HepG2 (cell line): Measurements from ENCODE around the gene CIAPIN1. TPM values are rescaled to one million over a fixed set of nuclear protein-coding genes. Genes with fewer than 3 reads are reported as not detected.

ENCODE experiments used
- ATAC-seq: fragments of 200-7000 bp; cut with Tn5 transposase; 3 replicates; pipeline ENCODE4 v1.9.1; 2020; ENCODE audit warnings: mild to moderate bottlenecking, moderate library complexity
- BruUV-seq: library from RNA; stranded (reverse); fragments of 400-500 nt; replicated peaks from 2 replicates; lab custom pipeline; 2021; lab: Mats Ljungman, UMichigan
- CTCF ChIA-PET: fragments of 300-600 bp; formaldehyde crosslinking; extraction: SDS; loops from one replicate; lab custom pipeline; 2021; ENCODE audit warnings: low total read pairs, inconsistent platforms, low intra/inter-chr PET ratio; lab: Yijun Ruan, JAX
- POLR2A ChIA-PET: fragments of 350-600 bp; sonication (Branson Sonifier 250); formaldehyde crosslinking; loops from one replicate; lab custom pipeline; 2020; ENCODE audit warnings: antibody characterized with exemption, inconsistent platforms; lab: Yijun Ruan, JAX
- DNase-seq: peaks from one replicate; pipeline ENCODE4 v3.0.0-alpha.2; 2015; ENCODE audit warnings: low spot score
- FAIRE-seq: peaks from 3 replicates; lab custom pipeline; 2011; peaks lifted over from hg19 to GRCh38; lab: Jason Lieb, UNC
- H2AFZ ChIP-seq: one replicate; pipeline ENCODE4 v1.6.1; 2011; ENCODE audit warnings: low read length, inconsistent platforms
- H3K27ac ChIP-seq: fragments of 300-600 bp; 3 replicates; pipeline ENCODE4 v1.8.0; 2011; ENCODE audit warnings: mixed run types, mild to moderate bottlenecking, mixed read lengths, low read length, inconsistent platforms; ENCODE audit not compliant: insufficient read depth; ENCODE audit errors: extremely low read length
- H3K27me3 ChIP-seq, 2 experiments: fragments of 200-600 bp in 1 of 2; 2 replicates in 1 of 2; 3 replicates in 1 of 2; pipeline versions ENCODE4 v1.6.0 to v1.8.0; 2011; ENCODE audit warnings: low read length in 2 of 2, mild to moderate bottlenecking in 2 of 2, moderate library complexity in 2 of 2, inconsistent platforms in 1 of 2; ENCODE audit not compliant: insufficient read depth in 2 of 2, control insufficient read depth in 1 of 2
- H3K36me3 ChIP-seq, 2 experiments: fragments of 200-600 bp in 1 of 2; replicated peaks in 1 of 2; 2 replicates in 1 of 2; 3 replicates in 1 of 2; pipeline versions ENCODE4 v1.5.1 to v1.8.0; 2011; ENCODE audit warnings: low read length in 2 of 2, inconsistent platforms in 1 of 2; ENCODE audit not compliant: insufficient read depth in 2 of 2, control insufficient read depth in 1 of 2
- H3K4me1 ChIP-seq: 2 replicates; pipeline ENCODE4 v1.5.1; 2012; ENCODE audit warnings: low read length, inconsistent platforms; ENCODE audit not compliant: insufficient read depth
- H3K4me2 ChIP-seq: 2 replicates; pipeline ENCODE4 v1.6.0; 2011; ENCODE audit warnings: low read depth, low read length, inconsistent platforms
- H3K4me3 ChIP-seq, 3 experiments: fragments of 200-600 bp in 1 of 3; sonication (generic), shearing (Covaris generic) in 1 of 3; replicated peaks in 1 of 3; 2 replicates each; pipeline ENCODE4 v1.5.1; 2011 to 2016; ENCODE audit warnings: low read length in 3 of 3, inconsistent platforms in 2 of 3, low read depth in 2 of 3, mild to moderate bottlenecking in 2 of 3, control low read depth in 1 of 3, mixed read lengths in 1 of 3; ENCODE audit not compliant: insufficient read depth in 1 of 3
- H3K79me2 ChIP-seq: one replicate; pipeline ENCODE4 v1.6.1; 2011; ENCODE audit warnings: low read length, inconsistent platforms; ENCODE audit not compliant: insufficient read depth
- H3K9ac ChIP-seq: 2 replicates; pipeline ENCODE4 v1.6.0; 2011; ENCODE audit warnings: mild to moderate bottlenecking, low read depth, low read length, inconsistent platforms; ENCODE audit not compliant: insufficient read depth
- H3K9me3 ChIP-seq: 2 replicates; pipeline ENCODE4 v1.5.1; 2012; ENCODE audit warnings: mild to moderate bottlenecking, low read length
- H4K20me1 ChIP-seq: 2 replicates; pipeline ENCODE4 v1.6.0; 2011; ENCODE audit warnings: inconsistent platforms, mild to moderate bottlenecking, low read length, moderate library complexity; ENCODE audit not compliant: insufficient read depth
- BCLAF1 ChIP-seq: fragments of 450-650 bp; IDR thresholded peaks from 2 replicates; pipeline ENCODE4 v1.6.1; 2017; ENCODE audit warnings: mild to moderate bottlenecking
- BORCS8-MEF2B ChIP-seq: sonication (generic); formaldehyde crosslinking; IDR thresholded peaks from 2 replicates; pipeline ENCODE4 v1.8.0; 2022; ENCODE audit warnings: mild to moderate bottlenecking, missing genetic modification reagents
- DZIP1 ChIP-seq: sonication (generic); formaldehyde crosslinking; IDR thresholded peaks from 2 replicates; pipeline ENCODE4 v1.5.0; 2020; ENCODE audit warnings: mild to moderate bottlenecking, missing genetic modification reagents
- EHMT2 ChIP-seq: fragments of 200-600 bp; sonication (generic); IDR thresholded peaks from 2 replicates; pipeline ENCODE4 v1.7.0; 2017; ENCODE audit warnings: antibody characterized with exemption, low read depth, low read length, borderline replicate concordance
- FOXJ3 ChIP-seq: sonication (generic); formaldehyde crosslinking; IDR thresholded peaks from 2 replicates; pipeline ENCODE4 v1.4.0; 2020; ENCODE audit warnings: missing genetic modification reagents, mild to moderate bottlenecking, borderline replicate concordance
- GLMP ChIP-seq: sonication (generic); formaldehyde crosslinking; IDR thresholded peaks from 2 replicates; pipeline ENCODE4 v1.9.0; 2021; ENCODE audit warnings: missing genetic modification reagents, mild to moderate bottlenecking, borderline replicate concordance
- HNRNPLL ChIP-seq: fragments of 200-400 bp; formaldehyde crosslinking; IDR thresholded peaks from 2 replicates; pipeline ENCODE4 v1.6.1; 2017; ENCODE audit warnings: mild to moderate bottlenecking, low read depth, low read length; ENCODE audit not compliant: poor library complexity, severe bottlenecking
- ISX ChIP-seq: sonication (generic); formaldehyde crosslinking; conservative IDR thresholded peaks from 2 replicates; pipeline ENCODE4 v1.5.0; 2020; ENCODE audit warnings: missing genetic modification reagents
- PHF20 ChIP-seq: sonication (generic); formaldehyde crosslinking; IDR thresholded peaks from 2 replicates; pipeline ENCODE4 v1.5.0; 2020; ENCODE audit warnings: mild to moderate bottlenecking, missing genetic modification reagents
- PREB ChIP-seq: sonication (generic); formaldehyde crosslinking; IDR thresholded peaks from 2 replicates; pipeline ENCODE4 v1.4.0; 2020; ENCODE audit warnings: missing genetic modification reagents
- TIGD3 ChIP-seq: sonication (generic); formaldehyde crosslinking; IDR thresholded peaks from 2 replicates; pipeline ENCODE4 v1.5.1; 2020; ENCODE audit warnings: mild to moderate bottlenecking, missing genetic modification reagents, borderline replicate concordance
- ZNF180 ChIP-seq: sonication (generic); formaldehyde crosslinking; IDR thresholded peaks from 2 replicates; pipeline ENCODE4 v1.4.0; 2020; ENCODE audit warnings: low read depth, missing genetic modification reagents, borderline replicate concordance
- ZNF451 ChIP-seq: sonication (generic); formaldehyde crosslinking; IDR thresholded peaks from 2 replicates; pipeline ENCODE4 v1.5.0; 2020; ENCODE audit warnings: mild to moderate bottlenecking, missing genetic modification reagents
- ZNF879 ChIP-seq: sonication (generic); formaldehyde crosslinking; IDR thresholded peaks from 2 replicates; pipeline ENCODE4 v1.8.1; 2023; ENCODE audit warnings: missing genetic modification reagents
- WGBS: methylation state at CpG from one replicate; pipeline ENCODE4 v1.1.6; 2017; ENCODE audit warnings: low lambda C conversion rate; 5-methylcytosine and 5-hydroxymethylcytosine counted together
- in situ Hi-C: cut with HindIII; loops from 2 replicates; pipeline ENCODE4 v1.10.0; 2017; ENCODE audit warnings: low pct_unique_long_range_greater_than_20kb; ENCODE audit not compliant: extremely low pct_ligation_motif_present
- intact Hi-C: fragments of 100-400 bp; cut with micrococcal nuclease; formaldehyde crosslinking; loops from one replicate; pipeline ENCODE4 v1.10.0; 2022; ENCODE audit not compliant: unreplicated experiment
- polyA plus RNA-seq, 8 experiments: library from polyadenylated mRNA; depleted of rRNA in 3 of 8; stranded (reverse) in 7 of 8; unstranded in 1 of 8; fragments of >200 nt; fragmentation: Illumina TruSeq in 4 of 8; extraction: Trizol in 4 of 8; gene quantifications; 2 replicates each; pipeline versions ENCODE4 v1.2.1 to v1.2.3, GENCODE V29; 2011 to 2016; ENCODE audit warnings: low read depth in 4 of 8, missing spikeins in 1 of 8, mixed read lengths in 1 of 8; ENCODE audit not compliant: insufficient read depth in 1 of 8
- total RNA-seq, 5 experiments: library from RNA; depleted of rRNA; stranded (reverse); fragments of >200 nt; fragmentation: Illumina TruSeq; extraction: Trizol; gene quantifications; 2 replicates each; pipeline ENCODE4 v1.2.3, GENCODE V29; 2016; ENCODE audit warnings: low read depth in 1 of 5

The CIAPIN1 gene
- total and polyA plus RNA-seq, 2 of the 13 experiments (the other 11 are each of a cell fraction or from before 2014, with no cell fraction given) = 69.3 to 89.7 TPM

- no peak overlapping the region for H3K4me2 ChIP-seq
- H3K27ac ChIP-seq = no peak overlapping the region
- ChIA-PET POLR2A (interaction anchor here (3.0 kb wide), 1 partner anchor 12 kb away, joined by 44 read pairs; the partner anchor contains the start of genes CIAPIN1 and COQ9), CTCF (no interaction called here)
- no peak overlapping the region for H2AFZ ChIP-seq
- no peak for FAIRE-seq
- no peak for ATAC-seq
- peaks cover 16% of the 10 kb centered on the region for H3K4me1 ChIP-seq
- peaks cover 27 to 72% of the 10 kb centered on the region in 2 experiments for H3K36me3 ChIP-seq
- DNase-seq = no peak
- H3K27me3 ChIP-seq = no peaks in the 10 kb centered on the region
- no peaks in the 10 kb centered on the region for H4K20me1 ChIP-seq
- no peaks in the 10 kb centered on the region for H3K79me2 ChIP-seq
- H3K9me3 ChIP-seq = no peaks in the 10 kb centered on the region
- no TSS peak for BruUV-seq
- WGBS = 100% methylated on average over 2 of the region's 2 CpGs
- no peak overlapping the region for H3K4me3 ChIP-seq
- intact Hi-C loops (no loop called here), in situ Hi-C loops (no loop called here)
- H3K9ac ChIP-seq = no peak overlapping the region
- TF ChIP-seq ZNF180 (no peak), PHF20 (CRISPR knock-in tag) (no peak), DZIP1 (CRISPR knock-in tag) (no peak), ISX (no peak), GLMP (CRISPR knock-in tag) (no peak), BORCS8-MEF2B (CRISPR knock-in tag) (no peak), HNRNPLL (no peak), BCLAF1 (no peak), EHMT2 (no peak), PREB (CRISPR knock-in tag) (no peak), TIGD3 (CRISPR knock-in tag) (no peak), ZNF451 (CRISPR knock-in tag) (no peak), FOXJ3 (CRISPR knock-in tag) (no peak), ZNF879 (CRISPR knock-in tag) (no peak)
Measured at GRCh38 chr16:57434003-57434402, 13.2 kb downstream of the CIAPIN1 start.
